K562 (cell line): ENCODE data around the gene RNF223. TPM values are rescaled to one million over a fixed set of nuclear protein-coding genes. Genes with fewer than 3 reads are reported as not detected.
A peak's percentile ranks its signal among the peaks of the same experiment; 100 is the strongest.

Experiments used
- BACH1 ChIP-seq: fragments of 200-800 bp; sonication (Bioruptor generic); IDR thresholded peaks from 2 replicates; pipeline ENCODE4 v1.6.1; 2016; ENCODE audit warnings: missing genetic modification characterization, missing compliant biosample characterization
- BCOR ChIP-seq: fragments of 450-650 bp; IDR thresholded peaks from 2 replicates; pipeline ENCODE4 v1.6.1; 2016
- CEBPB ChIP-seq: fragments of 450-650 bp; IDR thresholded peaks from 2 replicates; pipeline ENCODE4 v1.6.1; 2016; ENCODE audit warnings: missing genetic modification characterization, missing compliant biosample characterization
- EWSR1 ChIP-seq: fragments of 450-650 bp; IDR thresholded peaks from 2 replicates; pipeline ENCODE4 v1.6.1; 2018; ENCODE audit warnings: borderline replicate concordance, mild to moderate bottlenecking, low read depth, moderate library complexity; ENCODE audit not compliant: partially characterized antibody
- MEF2D ChIP-seq: conservative IDR thresholded peaks from 2 replicates; pipeline ENCODE4 v1.6.1; 2016; ENCODE audit warnings: low read depth, missing genetic modification characterization, missing compliant biosample characterization
- NONO ChIP-seq, 2 experiments: fragments of 200-400 bp in 1 of 2; fragments of 450-650 bp in 1 of 2; formaldehyde crosslinking in 1 of 2; IDR thresholded peaks; 2 replicates each; pipeline ENCODE4 v1.6.1; 2017; ENCODE audit warnings: low read depth in 2 of 2, mild to moderate bottlenecking in 2 of 2, moderate library complexity in 2 of 2, low read length in 1 of 2
- NR3C1 ChIP-seq: sonication (generic); formaldehyde crosslinking; IDR thresholded peaks from 2 replicates; pipeline ENCODE4 v1.8.1; 2022; ENCODE audit warnings: missing genetic modification reagents
- STAG1 ChIP-seq: sonication (generic); formaldehyde crosslinking; IDR thresholded peaks from 2 replicates; pipeline ENCODE4 v1.5.0; 2020; ENCODE audit warnings: missing genetic modification reagents, borderline replicate concordance
- STAT5B ChIP-seq: fragments of 250-450 bp; sonication (Bioruptor Pico); IDR thresholded peaks from 2 replicates; pipeline ENCODE4 v1.8.0; 2021; ENCODE audit warnings: mild to moderate bottlenecking, inconsistent platforms
- ZNF445 ChIP-seq: fragments of 250-450 bp; sonication (Bioruptor Pico); IDR thresholded peaks from 2 replicates; pipeline ENCODE4 v1.4.0; 2020; ENCODE audit warnings: low read depth, mild to moderate bottlenecking, moderate library complexity
- polyA plus RNA-seq, 8 experiments: library from polyadenylated mRNA; depleted of rRNA in 4 of 8; stranded (reverse) in 5 of 8; unstranded in 3 of 8; fragments of >200 nt; fragmentation: Nextera tagmentation in 2 of 8; fragmentation: Illumina TruSeq in 1 of 8; extraction: Ambion mirVana in 2 of 8; extraction: Trizol in 1 of 8; gene quantifications; 2 replicates each; pipeline versions ENCODE4 v1.2.1 to v1.2.3, GENCODE V29; 2011 to 2014; ENCODE audit warnings: inconsistent platforms in 1 of 8, missing spikeins in 1 of 8
- total RNA-seq, 7 experiments: library from RNA; depleted of rRNA in 6 of 7; stranded (reverse); fragments of >200 nt in 6 of 7; fragmentation: Illumina TruSeq in 2 of 7; extraction: Trizol in 2 of 7; gene quantifications; 2 replicates each; pipeline versions ENCODE4 v1.2.1 to v1.2.3, GENCODE V29; 2011 to 2021; ENCODE audit warnings: low replicate concordance in 1 of 7
- TF ChIP-seq, protein P1 (sequence below), 3 experiments: fragments of 200-800 bp in 1 of 3; sonication (Bioruptor generic) in 1 of 3; sonication (generic) in 1 of 3; formaldehyde crosslinking in 1 of 3; IDR thresholded peaks; 2 replicates each; pipeline versions ENCODE4 v1.6.1 to v1.8.0; 2016 to 2022; ENCODE audit warnings: mild to moderate bottlenecking in 2 of 3, missing compliant biosample characterization in 2 of 3, missing genetic modification characterization in 2 of 3, missing genetic modification reagents in 1 of 3
- TF ChIP-seq, protein P2 (sequence below): sonication (generic); formaldehyde crosslinking; IDR thresholded peaks from 2 replicates; pipeline ENCODE4 v1.8.0; 2023; ENCODE audit warnings: mild to moderate bottlenecking, missing genetic modification reagents

The RNF223 gene
- total and polyA plus RNA-seq, 9 of the 15 experiments (the other 6 are each of a cell fraction or from before 2014, with no cell fraction given), result 0.04 to 0.32 TPM; not detected in 7

DNA sequence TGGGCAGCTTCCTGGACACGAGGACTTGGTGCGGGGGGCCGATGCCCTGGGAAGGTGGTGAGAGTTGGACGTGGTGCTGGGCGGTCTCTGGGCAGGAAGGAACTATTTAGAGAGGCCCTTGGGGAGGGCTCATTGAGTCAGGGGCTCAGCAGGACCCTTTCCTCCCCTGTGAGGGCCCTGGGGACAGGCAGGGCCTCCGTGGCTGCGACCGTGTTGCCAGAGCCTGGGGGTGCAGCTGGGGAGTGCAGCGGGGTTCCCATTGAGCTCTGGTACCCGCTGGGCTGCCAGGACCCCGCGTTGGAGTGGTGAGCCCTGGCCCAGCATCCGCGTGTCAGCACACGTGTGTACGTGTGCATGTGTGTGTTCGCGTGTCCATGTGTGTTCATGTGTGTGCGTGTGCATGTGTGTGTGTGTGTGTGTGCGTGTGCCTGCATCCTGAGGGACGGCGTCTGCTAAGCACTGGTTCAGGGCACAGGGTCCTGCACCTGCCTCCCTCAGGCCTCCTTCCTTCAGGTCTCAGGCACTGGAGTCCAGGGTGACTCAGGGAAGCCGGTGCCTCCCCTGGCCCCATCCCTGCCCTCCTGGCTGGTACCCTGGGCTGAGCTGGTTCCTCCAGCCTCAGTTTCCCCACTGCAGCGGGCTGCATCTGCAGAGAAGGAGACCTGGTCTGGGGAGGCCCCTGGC is 10.7 kb downstream of the RNF223 start (continued):
- TF ChIP-seq NONO (IDR thresholded peaks at IDR 0.05; ENCODE audit: low read depth in 2 of 2, low read length in 1 of 2) (0 out of 4 replicates have a peak, but pooled peaks of 1 of the 2 experiments have one; percentile 55), EWSR1 (no peak), STAT5B (CRISPR knock-in tag) (no peak), STAG1 (CRISPR knock-in tag) (peak; percentile 75), BACH1 (tag) (no peak), CEBPB (tag) (no peak), ZNF445 (CRISPR knock-in tag) (0 out of 2 replicates have a peak, but pooled peaks have one; percentile 29), NR3C1 (peak; percentile 66; the same call in 1 of the 2 replicates), BCOR (peak; percentile 85), MEF2D (no peak)
- TF ChIP-seq, protein P1, sequence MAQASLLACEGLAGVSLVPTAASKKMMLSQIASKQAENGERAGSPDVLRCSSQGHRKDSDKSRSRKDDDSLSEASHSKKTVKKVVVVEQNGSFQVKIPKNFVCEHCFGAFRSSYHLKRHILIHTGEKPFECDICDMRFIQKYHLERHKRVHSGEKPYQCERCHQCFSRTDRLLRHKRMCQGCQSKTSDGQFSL (CRISPR knock-in tag; IDR thresholded peaks at IDR 0.05), result no peak
- TF ChIP-seq, protein P1 (tag; IDR thresholded peaks at IDR 0.05), result 0 out of 4 replicates have a peak, but pooled peaks of 1 of the 2 experiments have one; percentile 24
- TF ChIP-seq, protein P2, sequence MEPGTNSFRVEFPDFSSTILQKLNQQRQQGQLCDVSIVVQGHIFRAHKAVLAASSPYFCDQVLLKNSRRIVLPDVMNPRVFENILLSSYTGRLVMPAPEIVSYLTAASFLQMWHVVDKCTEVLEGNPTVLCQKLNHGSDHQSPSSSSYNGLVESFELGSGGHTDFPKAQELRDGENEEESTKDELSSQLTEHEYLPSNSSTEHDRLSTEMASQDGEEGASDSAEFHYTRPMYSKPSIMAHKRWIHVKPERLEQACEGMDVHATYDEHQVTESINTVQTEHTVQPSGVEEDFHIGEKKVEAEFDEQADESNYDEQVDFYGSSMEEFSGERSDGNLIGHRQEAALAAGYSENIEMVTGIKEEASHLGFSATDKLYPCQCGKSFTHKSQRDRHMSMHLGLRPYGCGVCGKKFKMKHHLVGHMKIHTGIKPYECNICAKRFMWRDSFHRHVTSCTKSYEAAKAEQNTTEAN, result 0 out of 2 replicates have a peak, but pooled peaks have one; percentile 1
